Caco-2 (cell line): ENCODE data around the gene PAPSS2. TPM values are rescaled to one million over a fixed set of nuclear protein-coding genes. Genes with fewer than 3 reads are reported as not detected.

ENCODE experiments used
- BruUV-seq: library from RNA; stranded (reverse); fragments of 400-500 nt; replicated peaks from 2 replicates; lab custom pipeline; 2021; lab: Mats Ljungman, UMichigan
- CTCF ChIA-PET: fragments of 300-600 bp; sonication (Branson Sonifier 250); formaldehyde crosslinking; loops from one replicate; lab custom pipeline; 2022; ENCODE audit warnings: antibody characterized with exemption; lab: Charles Lee
- POLR2A ChIA-PET: fragments of 300-600 bp; sonication (Branson Sonifier 250); formaldehyde crosslinking; loops from one replicate; lab custom pipeline; 2022; ENCODE audit warnings: antibody characterized with exemption; lab: Charles Lee
- DNase-seq, 2 experiments: peaks; one replicate each; pipeline versions ENCODE4 v3.0.0 to v3.0.0-alpha.2; 2020 to 2022
- H3K27me3 ChIP-seq: replicated peaks from 2 replicates; pipeline ENCODE4 v1.6.0; 2011; ENCODE audit warnings: low read length; ENCODE audit not compliant: control insufficient read depth, insufficient read depth
- H3K36me3 ChIP-seq: 2 replicates; pipeline ENCODE4 v1.5.1; 2011; ENCODE audit warnings: low read length; ENCODE audit not compliant: control insufficient read depth, insufficient read depth
- H3K4me1 ChIP-seq: fragments of 250-450 bp; sonication (Bioruptor Pico); 2 replicates; pipeline ENCODE4 v1.5.1; 2020; ENCODE audit warnings: mild to moderate bottlenecking
- H3K4me3 ChIP-seq: 2 replicates; pipeline ENCODE4 v1.5.1; 2011; ENCODE audit warnings: low read depth, mild to moderate bottlenecking, control low read depth, low read length
- H3K9me3 ChIP-seq: fragments of 250-450 bp; sonication (Bioruptor Pico); 2 replicates; pipeline ENCODE4 v1.5.1; 2020; ENCODE audit warnings: mild to moderate bottlenecking, moderate library complexity
- H3K27ac Mint-ChIP-seq: one replicate; pipeline ENCODE4 v1.8.0; 2022; ENCODE audit warnings: mixed read lengths; ENCODE audit not compliant: unreplicated experiment
- H3K27me3 Mint-ChIP-seq: one replicate; pipeline ENCODE4 v1.8.0; 2022; ENCODE audit warnings: mixed read lengths; ENCODE audit not compliant: insufficient read depth, unreplicated experiment
- H3K36me3 Mint-ChIP-seq: one replicate; pipeline ENCODE4 v1.8.0; 2022; ENCODE audit warnings: mild to moderate bottlenecking, mixed read lengths; ENCODE audit not compliant: insufficient read depth, unreplicated experiment
- H3K4me1 Mint-ChIP-seq: one replicate; pipeline ENCODE4 v1.8.0; 2022; ENCODE audit warnings: low read depth, mixed read lengths; ENCODE audit not compliant: unreplicated experiment
- H3K4me3 Mint-ChIP-seq: one replicate; pipeline ENCODE4 v1.8.0; 2022; ENCODE audit warnings: mild to moderate bottlenecking, moderate library complexity, mixed read lengths; ENCODE audit not compliant: unreplicated experiment
- H3K9me3 Mint-ChIP-seq: one replicate; pipeline ENCODE4 v1.8.0; 2022; ENCODE audit warnings: mixed read lengths; ENCODE audit not compliant: unreplicated experiment
- intact Hi-C: fragments of 100-400 bp; cut with micrococcal nuclease; formaldehyde crosslinking; loops from one replicate; pipeline ENCODE4 v1.10.0; 2022; ENCODE audit not compliant: unreplicated experiment
- total RNA-seq: library from RNA; stranded (reverse); gene quantifications from 2 replicates; pipeline ENCODE4 v1.2.3, GENCODE V29; 2022
- TF ChIP-seq, protein P1 (sequence below), 2 experiments: fragments of 200-600 bp in 1 of 2; IDR thresholded peaks; 1 replicate in 1 of 2; 2 replicates in 1 of 2; pipeline versions ENCODE4 v1.5.1 to v1.8.0; 2011 to 2022; ENCODE audit warnings: antibody characterized with exemption in 1 of 2, control low read depth in 1 of 2, inconsistent platforms in 1 of 2, low read depth in 1 of 2, low read length in 1 of 2, mild to moderate bottlenecking in 1 of 2, moderate library complexity in 1 of 2; ENCODE audit not compliant: insufficient read depth in 1 of 2, severe bottlenecking in 1 of 2, unreplicated experiment in 1 of 2

The PAPSS2 gene
- total RNA-seq, 1 experiment from 2014 or later = 4.3 TPM

DNA sequence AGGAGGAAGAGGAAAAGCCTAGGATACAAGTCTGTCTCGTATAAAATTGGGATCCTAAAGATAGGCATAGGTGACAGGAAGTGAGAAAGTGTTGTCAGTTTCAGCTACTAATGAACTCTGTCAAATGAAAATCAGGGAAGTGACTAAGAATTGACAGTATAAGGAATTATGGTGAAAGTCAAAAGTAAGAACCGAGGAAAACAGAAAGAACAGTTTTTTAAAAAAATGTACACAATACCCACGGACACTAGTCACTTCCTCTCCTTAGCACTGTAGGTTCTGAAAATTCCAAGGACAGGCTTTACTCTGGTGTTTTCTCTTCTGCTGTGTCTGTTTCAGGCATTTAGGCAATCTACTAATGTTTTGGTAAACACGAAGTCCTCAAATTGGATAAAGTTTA, 116.1 kb downstream of the PAPSS2 start:
- peaks cover 11% of the 10 kb centered on the region for H3K4me1 ChIP-seq
- ChIA-PET POLR2A (no interaction called here), CTCF (no interaction called here)
- H3K36me3 ChIP-seq = no peaks in the 10 kb centered on the region; the same call in 1 of the 2 replicates
- H3K9me3 ChIP-seq = no peaks in the 10 kb centered on the region
- Mint-ChIP-seq H3K36me3 (peaks cover 11% of the 10 kb centered on the region), H3K27me3 (no peaks in the 10 kb centered on the region), H3K4me1 (no peaks in the 10 kb centered on the region), H3K9me3 (no peaks in the 10 kb centered on the region), H3K4me3 (no peak overlapping the region), H3K27ac (no peak overlapping the region)
- TF ChIP-seq, protein P1, sequence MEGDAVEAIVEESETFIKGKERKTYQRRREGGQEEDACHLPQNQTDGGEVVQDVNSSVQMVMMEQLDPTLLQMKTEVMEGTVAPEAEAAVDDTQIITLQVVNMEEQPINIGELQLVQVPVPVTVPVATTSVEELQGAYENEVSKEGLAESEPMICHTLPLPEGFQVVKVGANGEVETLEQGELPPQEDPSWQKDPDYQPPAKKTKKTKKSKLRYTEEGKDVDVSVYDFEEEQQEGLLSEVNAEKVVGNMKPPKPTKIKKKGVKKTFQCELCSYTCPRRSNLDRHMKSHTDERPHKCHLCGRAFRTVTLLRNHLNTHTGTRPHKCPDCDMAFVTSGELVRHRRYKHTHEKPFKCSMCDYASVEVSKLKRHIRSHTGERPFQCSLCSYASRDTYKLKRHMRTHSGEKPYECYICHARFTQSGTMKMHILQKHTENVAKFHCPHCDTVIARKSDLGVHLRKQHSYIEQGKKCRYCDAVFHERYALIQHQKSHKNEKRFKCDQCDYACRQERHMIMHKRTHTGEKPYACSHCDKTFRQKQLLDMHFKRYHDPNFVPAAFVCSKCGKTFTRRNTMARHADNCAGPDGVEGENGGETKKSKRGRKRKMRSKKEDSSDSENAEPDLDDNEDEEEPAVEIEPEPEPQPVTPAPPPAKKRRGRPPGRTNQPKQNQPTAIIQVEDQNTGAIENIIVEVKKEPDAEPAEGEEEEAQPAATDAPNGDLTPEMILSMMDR (IDR thresholded peaks at IDR 0.05; ENCODE audit: insufficient read depth in 1 of 2, low read depth in 1 of 2, low read length in 1 of 2, severe bottlenecking in 1 of 2, unreplicated experiment in 1 of 2) = no peak
- no peaks in the 10 kb centered on the region for H3K27me3 ChIP-seq
- no peak for DNase-seq
- intact Hi-C loops = no loop called here
- BruUV-seq = no TSS peak
- H3K4me3 ChIP-seq = no peak overlapping the region

DNA sequence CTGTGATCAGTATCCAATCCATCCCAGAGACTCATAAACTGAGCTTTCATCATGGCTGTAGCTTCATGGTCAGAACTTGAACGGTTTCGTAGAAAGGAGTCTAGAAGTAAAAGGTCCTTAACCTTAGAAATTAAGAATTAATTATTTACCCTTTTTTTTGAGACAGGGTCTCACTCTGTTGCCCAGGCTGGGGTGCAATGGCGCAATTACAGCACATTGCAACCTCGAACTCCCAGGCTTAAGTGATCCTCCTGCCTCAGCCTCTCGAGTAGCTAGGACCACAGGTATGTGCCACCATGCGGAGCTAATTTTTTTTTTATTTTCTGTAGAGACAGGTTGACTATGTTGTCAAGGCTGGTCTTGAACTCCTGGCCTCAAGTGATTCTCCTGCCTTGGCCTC, 116.7 kb downstream of the PAPSS2 start:
- Mint-ChIP-seq H3K27me3 (no peaks in the 10 kb centered on the region), H3K4me3 (no peak overlapping the region), H3K4me1 (no peaks in the 10 kb centered on the region), H3K36me3 (peaks cover 17% of the 10 kb centered on the region), H3K27ac (no peak overlapping the region), H3K9me3 (no peaks in the 10 kb centered on the region)
- Histone ChIP-seq H3K36me3 (no peaks in the 10 kb centered on the region; the same call in 1 of the 2 replicates), H3K4me1 (peaks cover 5% of the 10 kb centered on the region), H3K27me3 (no peaks in the 10 kb centered on the region), H3K9me3 (no peaks in the 10 kb centered on the region), H3K4me3 (no peak overlapping the region)
- no TSS peak for BruUV-seq
- intact Hi-C loops = no loop called here
- ChIA-PET CTCF (no interaction called here), POLR2A (no interaction called here)
- TF ChIP-seq, protein P1 (IDR thresholded peaks at IDR 0.05; ENCODE audit: insufficient read depth in 1 of 2, low read depth in 1 of 2, low read length in 1 of 2, severe bottlenecking in 1 of 2, unreplicated experiment in 1 of 2) = no peak
- no peak for DNase-seq

DNA sequence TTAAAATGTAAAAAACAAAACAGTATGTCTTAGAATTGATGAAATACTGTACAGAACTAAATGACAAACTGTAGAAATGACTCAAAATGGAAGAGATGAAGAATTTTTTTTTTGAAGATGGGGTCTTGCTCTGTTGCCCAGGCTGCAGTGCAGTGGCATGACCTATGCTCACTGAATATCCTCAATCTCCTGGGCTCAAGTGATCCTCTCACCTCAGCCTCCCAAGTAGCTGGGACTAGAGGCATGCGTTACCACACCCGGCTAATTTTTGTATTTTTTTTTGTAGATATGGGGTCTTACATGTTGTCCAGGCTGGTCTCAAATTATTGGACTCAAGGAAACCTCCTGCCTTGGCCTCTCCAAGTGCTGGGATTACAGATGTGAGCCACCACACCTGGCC, 121.9 kb downstream of the PAPSS2 start:
- Mint-ChIP-seq H3K27ac (no peak overlapping the region), H3K27me3 (no peaks in the 10 kb centered on the region), H3K4me1 (no peaks in the 10 kb centered on the region), H3K9me3 (no peaks in the 10 kb centered on the region), H3K4me3 (no peak overlapping the region), H3K36me3 (peaks cover 34% of the 10 kb centered on the region)
- intact Hi-C loops = no loop called here
- Histone ChIP-seq H3K4me3 (no peak overlapping the region), H3K4me1 (no peaks in the 10 kb centered on the region), H3K36me3 (no peaks in the 10 kb centered on the region; the same call in 1 of the 2 replicates), H3K9me3 (no peaks in the 10 kb centered on the region), H3K27me3 (no peaks in the 10 kb centered on the region)
- TF ChIP-seq, protein P1 (IDR thresholded peaks at IDR 0.05; ENCODE audit: insufficient read depth in 1 of 2, low read depth in 1 of 2, low read length in 1 of 2, severe bottlenecking in 1 of 2, unreplicated experiment in 1 of 2) = no peak
- no TSS peak for BruUV-seq
- ChIA-PET CTCF (no interaction called here), POLR2A (no interaction called here)
- DNase-seq = no peak
